IMR-90 (cell line): ENCODE results near the gene PANK4. TPM values are rescaled to one million over a fixed set of nuclear protein-coding genes. Genes with fewer than 3 reads are reported as not detected.

ENCODE experiments used
- ATAC-seq: fragments of 200-7000 bp; cut with Tn5 transposase; 2 replicates; pipeline ENCODE4 v1.9.1; 2020; ENCODE audit warnings: low read depth, mild to moderate bottlenecking, moderate library complexity
- BruUV-seq: library from RNA; stranded (reverse); fragments of 400-500 nt; replicated peaks from 2 replicates; lab custom pipeline; 2021; lab: Mats Ljungman, UMichigan
- CTCF ChIA-PET: fragments of 300-600 bp; formaldehyde crosslinking; extraction: SDS; loops from one replicate; lab custom pipeline; 2021; ENCODE audit warnings: antibody characterized with exemption; lab: Yijun Ruan, JAX
- POLR2A ChIA-PET: fragments of 300-600 bp; sonication (Branson Sonifier 250); formaldehyde crosslinking; loops from one replicate; lab custom pipeline; 2022; ENCODE audit warnings: antibody characterized with exemption; ENCODE audit not compliant: unreplicated experiment; lab: Charles Lee
- DNase-seq: peaks from one replicate; pipeline ENCODE4 v3.0.0; 2013
- H2AFZ ChIP-seq: replicated peaks from 2 replicates; pipeline ENCODE3; 2013; ENCODE audit warnings: low read length, mild to moderate bottlenecking; ENCODE audit not compliant: poor library complexity
- H2AK5ac ChIP-seq: 2 replicates; pipeline ENCODE4 v1.6.1; 2013; ENCODE audit warnings: low read depth, low read length, inconsistent platforms
- H2AK9ac ChIP-seq: replicated peaks from 2 replicates; pipeline ENCODE3; 2013; ENCODE audit warnings: mild to moderate bottlenecking, low read depth, low read length, moderate library complexity; ENCODE audit not compliant: poor library complexity
- H2BK120ac ChIP-seq: 2 replicates; pipeline ENCODE4 v1.6.1; 2013; ENCODE audit warnings: low read depth, low read length, inconsistent platforms
- H2BK15ac ChIP-seq: 3 replicates; pipeline ENCODE4 v1.6.1; 2013; ENCODE audit warnings: low read depth, low read length, inconsistent platforms
- H2BK20ac ChIP-seq: 2 replicates; pipeline ENCODE4 v1.6.1; 2013; ENCODE audit warnings: low read depth, mild to moderate bottlenecking, inconsistent platforms, low read length, moderate library complexity
- H2BK5ac ChIP-seq: 2 replicates; pipeline ENCODE4 v1.6.1; 2013; ENCODE audit warnings: mild to moderate bottlenecking, low read depth, low read length, inconsistent platforms; ENCODE audit not compliant: poor library complexity, severe bottlenecking
- H3K14ac ChIP-seq: replicated peaks from 2 replicates; pipeline ENCODE4 v1.6.1; 2013; ENCODE audit warnings: low read depth, low read length, inconsistent platforms
- H3K18ac ChIP-seq: 2 replicates; pipeline ENCODE4 v1.6.1; 2013; ENCODE audit warnings: low read depth, low read length, control low read depth
- H3K23ac ChIP-seq: 2 replicates; pipeline ENCODE4 v1.6.1; 2013; ENCODE audit warnings: low read depth, low read length, inconsistent platforms
- H3K27ac ChIP-seq: 2 replicates; pipeline ENCODE4 v1.5.1; 2013; ENCODE audit warnings: mild to moderate bottlenecking, control low read depth, low read length; ENCODE audit not compliant: insufficient read depth
- H3K27me3 ChIP-seq: 2 replicates; pipeline ENCODE4 v1.6.1; 2013; ENCODE audit warnings: low read length; ENCODE audit not compliant: control insufficient read depth, insufficient read depth
- H3K36me3 ChIP-seq: 2 replicates; pipeline ENCODE4 v1.6.1; 2013; ENCODE audit warnings: low read length, mixed read lengths; ENCODE audit not compliant: control insufficient read depth, insufficient read depth
- H3K4ac ChIP-seq: 2 replicates; pipeline ENCODE4 v1.6.1; 2013; ENCODE audit warnings: low read depth, low read length, inconsistent platforms
- H3K4me1 ChIP-seq: 2 replicates; pipeline ENCODE4 v1.6.1; 2013; ENCODE audit warnings: low read length, mixed read lengths; ENCODE audit not compliant: control insufficient read depth, insufficient read depth
- H3K4me2 ChIP-seq: 2 replicates; pipeline ENCODE4 v1.6.1; 2013; ENCODE audit warnings: low read depth, mild to moderate bottlenecking, control low read depth, low read length, moderate library complexity
- H3K4me3 ChIP-seq: 2 replicates; pipeline ENCODE4 v1.5.1; 2013; ENCODE audit warnings: low read depth, mild to moderate bottlenecking, control low read depth, low read length, moderate library complexity; ENCODE audit not compliant: insufficient read depth
- H3K56ac ChIP-seq: 2 replicates; pipeline ENCODE4 v1.6.1; 2013; ENCODE audit warnings: low read length, inconsistent platforms; ENCODE audit not compliant: insufficient read depth; ENCODE audit errors: extremely low read depth
- H3K79me1 ChIP-seq, 2 experiments: 2 replicates each; pipeline ENCODE4 v1.6.1; 2013; ENCODE audit warnings: low read length in 2 of 2, inconsistent platforms in 1 of 2, low read depth in 1 of 2
- H3K9ac ChIP-seq: 2 replicates; pipeline ENCODE4 v1.6.1; 2013; ENCODE audit warnings: low read depth, low read length, control low read depth
- H3K9me1 ChIP-seq: 2 replicates; pipeline ENCODE4 v1.6.1; 2013; ENCODE audit warnings: low read length, inconsistent platforms; ENCODE audit not compliant: insufficient read depth
- H3K9me3 ChIP-seq: 2 replicates; pipeline ENCODE4 v1.6.1; 2013; ENCODE audit warnings: low read length; ENCODE audit not compliant: control insufficient read depth, insufficient read depth
- H4K20me1 ChIP-seq: 2 replicates; pipeline ENCODE4 v1.6.1; 2013; ENCODE audit warnings: low read length, inconsistent platforms; ENCODE audit not compliant: insufficient read depth
- H4K5ac ChIP-seq: 2 replicates; pipeline ENCODE4 v1.6.1; 2013; ENCODE audit warnings: mild to moderate bottlenecking, low read depth, low read length, control low read depth
- H4K8ac ChIP-seq, 2 experiments: 2 replicates each; pipeline ENCODE4 v1.6.1; 2013; ENCODE audit warnings: low read depth in 2 of 2, low read length in 2 of 2, control low read depth in 1 of 2, inconsistent platforms in 1 of 2
- H4K91ac ChIP-seq: 2 replicates; pipeline ENCODE4 v1.6.1; 2013; ENCODE audit warnings: low read depth, low read length, inconsistent platforms; ENCODE audit not compliant: insufficient read depth
- BHLHE40 ChIP-seq: fragments of 150-350 bp; IDR thresholded peaks from 2 replicates; pipeline ENCODE4 v1.6.1; 2016; ENCODE audit warnings: mild to moderate bottlenecking, low read depth, low read length
- CEBPB ChIP-seq: IDR thresholded peaks from 2 replicates; pipeline ENCODE4 v1.6.1; 2012; ENCODE audit warnings: low read depth, low read length, improper control_type of control experiment
- CHD1 ChIP-seq: IDR thresholded peaks from 2 replicates; pipeline ENCODE4 v1.6.1; 2012; ENCODE audit warnings: low read depth, low read length, improper control_type of control experiment
- FOS ChIP-seq: fragments of 150-350 bp; IDR thresholded peaks from 2 replicates; pipeline ENCODE4 v1.6.1; 2016; ENCODE audit warnings: low read depth, low read length
- MAFK ChIP-seq: IDR thresholded peaks from 2 replicates; pipeline ENCODE4 v1.6.1; 2012; ENCODE audit warnings: low read depth, low read length, improper control_type of control experiment
- MAZ ChIP-seq: IDR thresholded peaks from 2 replicates; pipeline ENCODE4 v1.6.1; 2012; ENCODE audit warnings: low read depth, mild to moderate bottlenecking, low read length, improper control_type of control experiment, moderate library complexity, borderline replicate concordance
- MXI1 ChIP-seq: IDR thresholded peaks from 2 replicates; pipeline ENCODE4 v1.6.1; 2012; ENCODE audit warnings: low read depth, mild to moderate bottlenecking, low read length, moderate library complexity, borderline replicate concordance
- NFE2L2 ChIP-seq: fragments of 150-350 bp; IDR thresholded peaks from 2 replicates; pipeline ENCODE4 v1.6.1; 2016; ENCODE audit warnings: low read depth, mild to moderate bottlenecking, low read length
- POLR2A ChIP-seq: IDR thresholded peaks from 2 replicates; pipeline ENCODE4 v1.6.1; 2012; ENCODE audit warnings: mild to moderate bottlenecking, low read depth, low read length
- RAD21 ChIP-seq: IDR thresholded peaks from 2 replicates; pipeline ENCODE4 v1.6.1; 2012; ENCODE audit warnings: low read length, improper control_type of control experiment
- RCOR1 ChIP-seq: IDR thresholded peaks from 2 replicates; pipeline ENCODE4 v1.6.1; 2012; ENCODE audit warnings: mild to moderate bottlenecking, low read length, improper control_type of control experiment; ENCODE audit not compliant: insufficient replicate concordance
- RFX5 ChIP-seq: IDR thresholded peaks from 2 replicates; pipeline ENCODE4 v1.8.0; 2012; ENCODE audit warnings: low read depth, mild to moderate bottlenecking, low read length, moderate library complexity
- SMC3 ChIP-seq: fragments of 150-350 bp; IDR thresholded peaks from 2 replicates; pipeline ENCODE4 v1.6.1; 2016; ENCODE audit warnings: low read depth, mild to moderate bottlenecking, antibody characterized with exemption, low read length, moderate library complexity
- WGBS, 2 experiments: methylation state at CpG; one replicate each; pipeline versions ENCODE4 v1.1.5 to v1.1.7; 2013; ENCODE audit warnings: missing lambda C conversion rate in 2 of 2; ENCODE audit not compliant: insufficient read length in 1 of 2; ENCODE audit errors: extremely low coverage in 2 of 2; 5-methylcytosine and 5-hydroxymethylcytosine counted together
- dilution Hi-C: fragments of 300-500 bp; cut with HindIII; formaldehyde crosslinking; loops from one replicate; pipeline ENCODE4 v1.14.3; 2018; ENCODE audit warnings: low sequenced_read_pairs; ENCODE audit not compliant: unreplicated experiment
- in situ Hi-C: fragments of 300-500 bp; cut with MboI; formaldehyde crosslinking; loops from 3 replicates; pipeline ENCODE4 v1.14.3; 2019; ENCODE audit warnings: low sequenced_read_pairs, inconsistent platforms, mixed read lengths
- intact Hi-C: fragments of 100-400 bp; cut with micrococcal nuclease; formaldehyde crosslinking; loops from 2 replicates; pipeline ENCODE4 v1.10.0; 2022
- polyA plus RNA-seq, 3 experiments: library from polyadenylated mRNA; depleted of rRNA; stranded (reverse); fragments of >200 nt; gene quantifications; 2 replicates each; pipeline ENCODE4 v1.2.3, GENCODE V29; 2012; ENCODE audit warnings: low replicate concordance in 1 of 3
- total RNA-seq: library from RNA; depleted of rRNA; stranded (reverse); fragments of >200 nt; gene quantifications from 2 replicates; pipeline ENCODE4 v1.2.3, GENCODE V29; 2012
- TF ChIP-seq, protein P1 (sequence below): fragments of 150-350 bp; IDR thresholded peaks from 2 replicates; pipeline ENCODE4 v1.6.1; 2017; ENCODE audit warnings: mild to moderate bottlenecking, antibody characterized with exemption, low read length, low read depth
- TF ChIP-seq, protein P2 (sequence below): conservative IDR thresholded peaks from 2 replicates; pipeline ENCODE4 v1.5.1; 2012; ENCODE audit warnings: mild to moderate bottlenecking, low read depth, low read length, improper control_type of control experiment
- TF ChIP-seq, protein P3 (sequence below): fragments of 150-350 bp; IDR thresholded peaks from 2 replicates; pipeline ENCODE4 v1.6.1; 2016; ENCODE audit warnings: low read depth, mild to moderate bottlenecking, low read length, moderate library complexity, borderline replicate concordance

The PANK4 gene
- total and polyA plus RNA-seq, 2 of the 4 experiments (the other 2 are of a cell fraction), result 14.0 to 18.5 TPM

DNA sequence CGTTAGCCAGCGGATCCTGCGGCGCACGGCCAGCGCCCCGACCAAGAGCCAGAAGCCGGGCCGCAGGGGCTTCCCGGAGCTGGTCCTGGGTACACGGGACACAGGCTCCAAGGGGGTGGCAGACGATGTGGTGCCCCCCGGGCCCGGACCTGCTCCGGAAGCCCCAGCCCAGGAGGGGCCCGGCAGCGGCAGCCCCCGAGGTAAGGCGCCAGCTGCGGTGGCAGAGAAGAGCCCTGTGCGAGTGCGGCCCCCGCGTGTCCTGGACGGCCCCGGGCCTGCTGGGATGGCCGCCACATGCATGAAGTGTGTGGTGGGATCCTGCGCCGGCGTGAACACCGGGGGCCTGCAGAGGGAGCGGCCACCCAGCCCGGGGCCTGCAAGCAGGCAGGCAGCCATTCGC, 24.2 kb downstream of the PANK4 start:
- ChIA-PET CTCF (no interaction called here), POLR2A (no interaction called here)
- Histone ChIP-seq H2AFZ (no peak overlapping the region), H2AK9ac (no peak overlapping the region), H3K36me3 (no peaks in the 10 kb centered on the region), H3K9me1 (no peaks in the 10 kb centered on the region), H2BK15ac (no peak overlapping the region), H3K27me3 (peaks cover 12% of the 10 kb centered on the region; the same call in 1 of the 2 replicates), H3K14ac (no peak overlapping the region), H3K18ac (no peak overlapping the region), H2AK5ac (no peak overlapping the region), H3K23ac (no peak overlapping the region), H4K8ac (no peak overlapping the region), H3K4me3 (no peak overlapping the region), H2BK120ac (no peak overlapping the region), H3K79me1 (no peaks in the 10 kb centered on the region), H4K5ac (no peak overlapping the region), H3K4me2 (no peak overlapping the region), H3K27ac (no peak overlapping the region), H3K9me3 (no peaks in the 10 kb centered on the region), H2BK20ac (no peak overlapping the region), H4K91ac (no peak overlapping the region), H3K4me1 (peaks cover 2% of the 10 kb centered on the region; the same call in 1 of the 2 replicates), H3K4ac (no peak overlapping the region), H3K56ac (no peak overlapping the region), H4K20me1 (peaks cover 3% of the 10 kb centered on the region; the same call in 1 of the 2 replicates), H3K9ac (no peak overlapping the region), H2BK5ac (no peak overlapping the region)
- ATAC-seq, result no peak
- intact Hi-C loops, result no loop called here
- in situ Hi-C loops, result no loop called here
- BruUV-seq, result no TSS peak
- TF ChIP-seq MXI1 (no peak), FOS (no peak), SMC3 (no peak), NFE2L2 (no peak), RFX5 (no peak), BHLHE40 (no peak), RCOR1 (no peak), POLR2A (no peak), CEBPB (no peak), MAFK (no peak), MAZ (no peak), CHD1 (no peak), RAD21 (no peak)
- TF ChIP-seq, protein P1, sequence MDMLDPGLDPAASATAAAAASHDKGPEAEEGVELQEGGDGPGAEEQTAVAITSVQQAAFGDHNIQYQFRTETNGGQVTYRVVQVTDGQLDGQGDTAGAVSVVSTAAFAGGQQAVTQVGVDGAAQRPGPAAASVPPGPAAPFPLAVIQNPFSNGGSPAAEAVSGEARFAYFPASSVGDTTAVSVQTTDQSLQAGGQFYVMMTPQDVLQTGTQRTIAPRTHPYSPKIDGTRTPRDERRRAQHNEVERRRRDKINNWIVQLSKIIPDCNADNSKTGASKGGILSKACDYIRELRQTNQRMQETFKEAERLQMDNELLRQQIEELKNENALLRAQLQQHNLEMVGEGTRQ, result no peak
- TF ChIP-seq, protein P2, sequence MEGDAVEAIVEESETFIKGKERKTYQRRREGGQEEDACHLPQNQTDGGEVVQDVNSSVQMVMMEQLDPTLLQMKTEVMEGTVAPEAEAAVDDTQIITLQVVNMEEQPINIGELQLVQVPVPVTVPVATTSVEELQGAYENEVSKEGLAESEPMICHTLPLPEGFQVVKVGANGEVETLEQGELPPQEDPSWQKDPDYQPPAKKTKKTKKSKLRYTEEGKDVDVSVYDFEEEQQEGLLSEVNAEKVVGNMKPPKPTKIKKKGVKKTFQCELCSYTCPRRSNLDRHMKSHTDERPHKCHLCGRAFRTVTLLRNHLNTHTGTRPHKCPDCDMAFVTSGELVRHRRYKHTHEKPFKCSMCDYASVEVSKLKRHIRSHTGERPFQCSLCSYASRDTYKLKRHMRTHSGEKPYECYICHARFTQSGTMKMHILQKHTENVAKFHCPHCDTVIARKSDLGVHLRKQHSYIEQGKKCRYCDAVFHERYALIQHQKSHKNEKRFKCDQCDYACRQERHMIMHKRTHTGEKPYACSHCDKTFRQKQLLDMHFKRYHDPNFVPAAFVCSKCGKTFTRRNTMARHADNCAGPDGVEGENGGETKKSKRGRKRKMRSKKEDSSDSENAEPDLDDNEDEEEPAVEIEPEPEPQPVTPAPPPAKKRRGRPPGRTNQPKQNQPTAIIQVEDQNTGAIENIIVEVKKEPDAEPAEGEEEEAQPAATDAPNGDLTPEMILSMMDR, result no peak
- TF ChIP-seq, protein P3, sequence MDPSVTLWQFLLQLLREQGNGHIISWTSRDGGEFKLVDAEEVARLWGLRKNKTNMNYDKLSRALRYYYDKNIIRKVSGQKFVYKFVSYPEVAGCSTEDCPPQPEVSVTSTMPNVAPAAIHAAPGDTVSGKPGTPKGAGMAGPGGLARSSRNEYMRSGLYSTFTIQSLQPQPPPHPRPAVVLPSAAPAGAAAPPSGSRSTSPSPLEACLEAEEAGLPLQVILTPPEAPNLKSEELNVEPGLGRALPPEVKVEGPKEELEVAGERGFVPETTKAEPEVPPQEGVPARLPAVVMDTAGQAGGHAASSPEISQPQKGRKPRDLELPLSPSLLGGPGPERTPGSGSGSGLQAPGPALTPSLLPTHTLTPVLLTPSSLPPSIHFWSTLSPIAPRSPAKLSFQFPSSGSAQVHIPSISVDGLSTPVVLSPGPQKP, result no peak
- dilution Hi-C loops, result no loop called here
- WGBS, 2 experiments, result 85% methylated on average over 26 of the region's 34 CpGs; no CpG with 5 or more reads in 1 of the 2 experiments
- DNase-seq, result no peak
